Measurements from ENCODE around the gene CD44.

Gene CD44

GRCh38 chr11:35165030-35165422 lies 26.1 kb downstream of the CD44 start:
- Histone ChIP-seq H3K27me3 (ENCODE audit: low read length) (no peaks in the 10 kb centered on the region), H3K9me2 (replicated peaks; ENCODE audit: insufficient read depth, low read length) (no peaks in the 10 kb centered on the region; the same call in 1 of the 2 replicates), H3K9me3 (ENCODE audit: insufficient read depth, low read length) (no peaks in the 10 kb centered on the region), H3K36me3 (ENCODE audit: low read length) (no peaks in the 10 kb centered on the region), H3K4me3 (ENCODE audit: insufficient read depth, low read length, poor library complexity, severe bottlenecking) (no peak overlapping the region), H4K20me1 (ENCODE audit: low read depth, low read length) (no peaks in the 10 kb centered on the region), H3F3A (ENCODE audit: insufficient read depth) (no peaks in the 10 kb centered on the region), H3K79me2 (ENCODE audit: insufficient read depth, low read length) (no peaks in the 10 kb centered on the region), H3K27ac (ENCODE audit: low read depth, low read length) (no peak overlapping the region), H2AFZ (ENCODE audit: low read depth, low read length, severe bottlenecking) (no peak overlapping the region), H3K9ac (ENCODE audit: low read length) (no peak overlapping the region), H3K4me2 (ENCODE audit: low read depth, low read length, poor library complexity, severe bottlenecking) (no peak overlapping the region)
- TF ChIP-seq CTCF (IDR thresholded peaks at IDR 0.05; ENCODE audit: insufficient read depth, low read length, poor library complexity, severe bottlenecking) (no peak), EZH2phosphoT487 (conservative IDR thresholded peaks at IDR 0.05; ENCODE audit: low read length) (no peak)

GRCh38 chr11:35165423-35166368 lies 26.7 kb downstream of the CD44 start:
- no peak overlapping the region for H2AFZ ChIP-seq (ENCODE audit: low read depth, low read length, severe bottlenecking)
- H3K4me3 ChIP-seq (ENCODE audit: insufficient read depth, low read length, poor library complexity, severe bottlenecking): no peak overlapping the region
- no peak overlapping the region for H3K4me2 ChIP-seq (ENCODE audit: low read depth, low read length, poor library complexity, severe bottlenecking)
- H3F3A ChIP-seq (ENCODE audit: insufficient read depth): no peaks in the 10 kb centered on the region
- H3K9ac ChIP-seq (ENCODE audit: low read length): no peak overlapping the region
- TF ChIP-seq EZH2phosphoT487 (conservative IDR thresholded peaks at IDR 0.05; ENCODE audit: low read length) (no peak), CTCF (IDR thresholded peaks at IDR 0.05; ENCODE audit: insufficient read depth, low read length, poor library complexity, severe bottlenecking) (no peak)
- no peaks in the 10 kb centered on the region; the same call in 1 of the 2 replicates for H3K9me2 ChIP-seq (replicated peaks; ENCODE audit: insufficient read depth, low read length)
- H3K27ac ChIP-seq (ENCODE audit: low read depth, low read length): no peak overlapping the region
- no peaks in the 10 kb centered on the region for H4K20me1 ChIP-seq (ENCODE audit: low read depth, low read length)
- no peaks in the 10 kb centered on the region for H3K36me3 ChIP-seq (ENCODE audit: low read length)
- H3K27me3 ChIP-seq (ENCODE audit: low read length): no peaks in the 10 kb centered on the region
- no peaks in the 10 kb centered on the region for H3K9me3 ChIP-seq (ENCODE audit: insufficient read depth, low read length)
- H3K79me2 ChIP-seq (ENCODE audit: insufficient read depth, low read length): no peaks in the 10 kb centered on the region

GRCh38 chr11:35166369-35167360 lies 27.7 kb downstream of the CD44 start:
- Histone ChIP-seq H3F3A (ENCODE audit: insufficient read depth) (no peaks in the 10 kb centered on the region), H3K4me3 (ENCODE audit: insufficient read depth, low read length, poor library complexity, severe bottlenecking) (no peak overlapping the region), H3K27me3 (ENCODE audit: low read length) (no peaks in the 10 kb centered on the region), H3K79me2 (ENCODE audit: insufficient read depth, low read length) (no peaks in the 10 kb centered on the region), H3K9me3 (ENCODE audit: insufficient read depth, low read length) (no peaks in the 10 kb centered on the region), H3K36me3 (ENCODE audit: low read length) (no peaks in the 10 kb centered on the region), H3K9me2 (replicated peaks; ENCODE audit: insufficient read depth, low read length) (no peaks in the 10 kb centered on the region), H3K4me2 (ENCODE audit: low read depth, low read length, poor library complexity, severe bottlenecking) (no peak overlapping the region), H3K27ac (ENCODE audit: low read depth, low read length) (no peak overlapping the region), H4K20me1 (ENCODE audit: low read depth, low read length) (no peaks in the 10 kb centered on the region), H3K9ac (ENCODE audit: low read length) (no peak overlapping the region), H2AFZ (ENCODE audit: low read depth, low read length, severe bottlenecking) (no peak overlapping the region)
- TF ChIP-seq EZH2phosphoT487 (conservative IDR thresholded peaks at IDR 0.05; ENCODE audit: low read length) (no peak), CTCF (IDR thresholded peaks at IDR 0.05; ENCODE audit: insufficient read depth, low read length, poor library complexity, severe bottlenecking) (no peak)

Measured in SU-DHL-6 (cell line).